NCI-H82 (cell line): ENCODE measurements around the gene NSMCE1.

Experiments used
- DNase-seq: peaks from one replicate; lab custom pipeline; 2025; lab: John Stamatoyannopoulos, UW

The NSMCE1 gene

GRCh38 chr16:27268376-27269299 is at the start of gene NSMCE1:
Gene NSMCE1 (minus strand): TSS chr16:27268772. CDS start chr16:27257570, 11,202 bp downstream.
- peak; percentile 96 for DNase-seq

GRCh38 chr16:27317738-27318391 is 49.3 kb upstream of the NSMCE1 start:
- no peak for DNase-seq

GRCh38 chr16:27317320-27317719 is 48.7 kb upstream of the NSMCE1 start:
- DNase-seq, result no peak

- DNase-seq, result no peak
These were observed 47.6 kb upstream of the NSMCE1 start for GRCh38 chr16:27316038-27316680.

GRCh38 chr16:27315333-27316037 is 46.9 kb upstream of the NSMCE1 start:
- no peak for DNase-seq

GRCh38 chr16:27314986-27315332 is 46.4 kb upstream of the NSMCE1 start:
- DNase-seq, result no peak

- no peak for DNase-seq
These were observed 45.7 kb upstream of the NSMCE1 start for GRCh38 chr16:27314161-27314723.

- DNase-seq, result no peak
These were observed 45.0 kb upstream of the NSMCE1 start, which contains the start of gene IL4R for GRCh38 chr16:27313422-27314160. Gene IL4R (plus strand): TSS chr16:27313974. CDS start chr16:27340204, 26,230 bp downstream.

GRCh38 chr16:27312580-27313421 is 44.2 kb upstream of the NSMCE1 start:
- no peak for DNase-seq

- no peak for DNase-seq
These were observed 43.3 kb upstream of the NSMCE1 start for GRCh38 chr16:27311897-27312303.

- DNase-seq, result peak; percentile 19
These were observed 42.9 kb upstream of the NSMCE1 start for GRCh38 chr16:27311448-27311830.

GRCh38 chr16:27310576-27311447 is 42.2 kb upstream of the NSMCE1 start:
- DNase-seq, result no peak

GRCh38 chr16:27308792-27309191 is 40.2 kb upstream of the NSMCE1 start:
- DNase-seq, result no peak

- no peak for DNase-seq
These were observed 37.4 kb upstream of the NSMCE1 start for GRCh38 chr16:27305839-27306442.

GRCh38 chr16:27304881-27305745 is 36.5 kb upstream of the NSMCE1 start:
- DNase-seq, result no peak

GRCh38 chr16:27304102-27304501 is 35.5 kb upstream of the NSMCE1 start:
- DNase-seq, result no peak

GRCh38 chr16:27303256-27304100 is 34.9 kb upstream of the NSMCE1 start:
- DNase-seq, result no peak
